HepG2 (cell line): ENCODE data around the gene PRELID1. TPM values are rescaled to one million over a fixed set of nuclear protein-coding genes. Genes with fewer than 3 reads are reported as not detected.
"Not testable (repeated sequence)": the region's sequence is repeated elsewhere in the genome, so short reads cannot be mapped to it uniquely, and the experiment has no call there.

ENCODE experiments used
- ATAC-seq: fragments of 200-7000 bp; cut with Tn5 transposase; 3 replicates; pipeline ENCODE4 v1.9.1; 2020; ENCODE audit warnings: mild to moderate bottlenecking, moderate library complexity
- BruUV-seq: library from RNA; stranded (reverse); fragments of 400-500 nt; replicated peaks from 2 replicates; lab custom pipeline; 2021; lab: Mats Ljungman, UMichigan
- CTCF ChIA-PET: fragments of 300-600 bp; formaldehyde crosslinking; extraction: SDS; loops from one replicate; lab custom pipeline; 2021; ENCODE audit warnings: low total read pairs, inconsistent platforms, low intra/inter-chr PET ratio; lab: Yijun Ruan, JAX
- POLR2A ChIA-PET: fragments of 350-600 bp; sonication (Branson Sonifier 250); formaldehyde crosslinking; loops from one replicate; lab custom pipeline; 2020; ENCODE audit warnings: antibody characterized with exemption, inconsistent platforms; lab: Yijun Ruan, JAX
- DNase-seq: peaks from one replicate; pipeline ENCODE4 v3.0.0-alpha.2; 2015; ENCODE audit warnings: low spot score
- FAIRE-seq: peaks from 3 replicates; lab custom pipeline; 2011; peaks lifted over from hg19 to GRCh38; lab: Jason Lieb, UNC
- H2AFZ ChIP-seq: one replicate; pipeline ENCODE4 v1.6.1; 2011; ENCODE audit warnings: low read length, inconsistent platforms
- H3K27ac ChIP-seq: fragments of 300-600 bp; 3 replicates; pipeline ENCODE4 v1.8.0; 2011; ENCODE audit warnings: mixed run types, mild to moderate bottlenecking, mixed read lengths, low read length, inconsistent platforms; ENCODE audit not compliant: insufficient read depth; ENCODE audit errors: extremely low read length
- H3K27me3 ChIP-seq, 2 experiments: fragments of 200-600 bp in 1 of 2; 2 replicates in 1 of 2; 3 replicates in 1 of 2; pipeline versions ENCODE4 v1.6.0 to v1.8.0; 2011; ENCODE audit warnings: low read length in 2 of 2, mild to moderate bottlenecking in 2 of 2, moderate library complexity in 2 of 2, inconsistent platforms in 1 of 2; ENCODE audit not compliant: insufficient read depth in 2 of 2, control insufficient read depth in 1 of 2
- H3K36me3 ChIP-seq, 2 experiments: fragments of 200-600 bp in 1 of 2; replicated peaks in 1 of 2; 2 replicates in 1 of 2; 3 replicates in 1 of 2; pipeline versions ENCODE4 v1.5.1 to v1.8.0; 2011; ENCODE audit warnings: low read length in 2 of 2, inconsistent platforms in 1 of 2; ENCODE audit not compliant: insufficient read depth in 2 of 2, control insufficient read depth in 1 of 2
- H3K4me1 ChIP-seq: 2 replicates; pipeline ENCODE4 v1.5.1; 2012; ENCODE audit warnings: low read length, inconsistent platforms; ENCODE audit not compliant: insufficient read depth
- H3K4me2 ChIP-seq: 2 replicates; pipeline ENCODE4 v1.6.0; 2011; ENCODE audit warnings: low read depth, low read length, inconsistent platforms
- H3K4me3 ChIP-seq, 3 experiments: fragments of 200-600 bp in 1 of 3; sonication (generic), shearing (Covaris generic) in 1 of 3; replicated peaks in 1 of 3; 2 replicates each; pipeline ENCODE4 v1.5.1; 2011 to 2016; ENCODE audit warnings: low read length in 3 of 3, inconsistent platforms in 2 of 3, low read depth in 2 of 3, mild to moderate bottlenecking in 2 of 3, control low read depth in 1 of 3, mixed read lengths in 1 of 3; ENCODE audit not compliant: insufficient read depth in 1 of 3
- H3K79me2 ChIP-seq: one replicate; pipeline ENCODE4 v1.6.1; 2011; ENCODE audit warnings: low read length, inconsistent platforms; ENCODE audit not compliant: insufficient read depth
- H3K9ac ChIP-seq: 2 replicates; pipeline ENCODE4 v1.6.0; 2011; ENCODE audit warnings: mild to moderate bottlenecking, low read depth, low read length, inconsistent platforms; ENCODE audit not compliant: insufficient read depth
- H3K9me3 ChIP-seq: 2 replicates; pipeline ENCODE4 v1.5.1; 2012; ENCODE audit warnings: mild to moderate bottlenecking, low read length
- H4K20me1 ChIP-seq: 2 replicates; pipeline ENCODE4 v1.6.0; 2011; ENCODE audit warnings: inconsistent platforms, mild to moderate bottlenecking, low read length, moderate library complexity; ENCODE audit not compliant: insufficient read depth
- ETV6 ChIP-seq: sonication (generic); formaldehyde crosslinking; conservative IDR thresholded peaks from 2 replicates; pipeline ENCODE4 v1.4.0; 2020; ENCODE audit warnings: missing genetic modification reagents
- FOXK1 ChIP-seq: sonication (generic); formaldehyde crosslinking; IDR thresholded peaks from 2 replicates; pipeline ENCODE4 v1.4.0; 2020; ENCODE audit warnings: low read depth, missing genetic modification reagents, borderline replicate concordance
- HNRNPUL1 ChIP-seq: fragments of 200-400 bp; formaldehyde crosslinking; IDR thresholded peaks from 2 replicates; pipeline ENCODE4 v1.6.1; 2017; ENCODE audit warnings: low read depth, mild to moderate bottlenecking, low read length, moderate library complexity
- SP140L ChIP-seq: sonication (generic); formaldehyde crosslinking; IDR thresholded peaks from 2 replicates; pipeline ENCODE4 v1.4.0; 2020; ENCODE audit warnings: missing genetic modification reagents, borderline replicate concordance
- SP4 ChIP-seq: sonication (generic); formaldehyde crosslinking; IDR thresholded peaks from 2 replicates; pipeline ENCODE4 v1.8.1; 2023; ENCODE audit warnings: mild to moderate bottlenecking, missing genetic modification reagents
- ZFP36 ChIP-seq: fragments of 150-350 bp; IDR thresholded peaks from 2 replicates; pipeline ENCODE4 v1.6.1; 2018; ENCODE audit warnings: borderline replicate concordance, low read length, low read depth; ENCODE audit not compliant: partially characterized antibody
- ZNF235 ChIP-seq: sonication (generic); formaldehyde crosslinking; IDR thresholded peaks from 2 replicates; pipeline ENCODE4 v1.8.1; 2023; ENCODE audit warnings: mild to moderate bottlenecking, missing genetic modification reagents, borderline replicate concordance
- ZNF761 ChIP-seq: sonication (generic); formaldehyde crosslinking; conservative IDR thresholded peaks from 2 replicates; pipeline ENCODE4 v1.4.0; 2020; ENCODE audit warnings: mild to moderate bottlenecking, missing genetic modification reagents
- ZNF891 ChIP-seq: sonication (generic); formaldehyde crosslinking; IDR thresholded peaks from 2 replicates; pipeline ENCODE4 v1.5.0; 2020; ENCODE audit warnings: mild to moderate bottlenecking, missing genetic modification reagents
- WGBS: methylation state at CpG from one replicate; pipeline ENCODE4 v1.1.6; 2017; ENCODE audit warnings: low lambda C conversion rate; 5-methylcytosine and 5-hydroxymethylcytosine counted together
- in situ Hi-C: cut with HindIII; loops from 2 replicates; pipeline ENCODE4 v1.10.0; 2017; ENCODE audit warnings: low pct_unique_long_range_greater_than_20kb; ENCODE audit not compliant: extremely low pct_ligation_motif_present
- intact Hi-C: fragments of 100-400 bp; cut with micrococcal nuclease; formaldehyde crosslinking; loops from one replicate; pipeline ENCODE4 v1.10.0; 2022; ENCODE audit not compliant: unreplicated experiment
- polyA plus RNA-seq, 8 experiments: library from polyadenylated mRNA; depleted of rRNA in 3 of 8; stranded (reverse) in 7 of 8; unstranded in 1 of 8; fragments of >200 nt; fragmentation: Illumina TruSeq in 4 of 8; extraction: Trizol in 4 of 8; gene quantifications; 2 replicates each; pipeline versions ENCODE4 v1.2.1 to v1.2.3, GENCODE V29; 2011 to 2016; ENCODE audit warnings: low read depth in 4 of 8, missing spikeins in 1 of 8, mixed read lengths in 1 of 8; ENCODE audit not compliant: insufficient read depth in 1 of 8
- total RNA-seq, 5 experiments: library from RNA; depleted of rRNA; stranded (reverse); fragments of >200 nt; fragmentation: Illumina TruSeq; extraction: Trizol; gene quantifications; 2 replicates each; pipeline ENCODE4 v1.2.3, GENCODE V29; 2016; ENCODE audit warnings: low read depth in 1 of 5

PRELID1 gene
- total and polyA plus RNA-seq, 2 of the 13 experiments (the other 11 are each of a cell fraction or from before 2014, with no cell fraction given) = 250 to 271 TPM

DNA sequence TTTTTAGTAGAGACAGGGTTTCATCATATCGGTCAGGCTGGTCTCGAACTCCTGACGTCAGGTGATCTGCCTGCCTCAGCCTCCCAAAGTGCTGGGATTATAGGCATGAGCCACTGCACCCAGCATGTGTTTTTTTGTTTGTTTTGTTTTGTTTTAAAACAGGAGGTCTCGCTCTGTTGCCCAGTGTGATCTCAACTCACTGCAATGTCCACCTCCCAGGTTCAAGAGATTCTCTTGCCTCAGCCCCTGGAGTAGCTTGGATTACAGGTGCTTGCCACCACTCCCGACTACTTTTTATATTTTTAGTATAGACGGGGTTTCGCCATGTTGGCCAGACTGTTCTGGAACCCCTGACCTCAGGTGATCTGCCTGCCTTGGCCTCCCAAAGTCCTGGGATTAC, 44.9 kb upstream of the PRELID1 start:
- DNase-seq, CTCF ChIA-PET: not testable (repeated sequence)

DNA sequence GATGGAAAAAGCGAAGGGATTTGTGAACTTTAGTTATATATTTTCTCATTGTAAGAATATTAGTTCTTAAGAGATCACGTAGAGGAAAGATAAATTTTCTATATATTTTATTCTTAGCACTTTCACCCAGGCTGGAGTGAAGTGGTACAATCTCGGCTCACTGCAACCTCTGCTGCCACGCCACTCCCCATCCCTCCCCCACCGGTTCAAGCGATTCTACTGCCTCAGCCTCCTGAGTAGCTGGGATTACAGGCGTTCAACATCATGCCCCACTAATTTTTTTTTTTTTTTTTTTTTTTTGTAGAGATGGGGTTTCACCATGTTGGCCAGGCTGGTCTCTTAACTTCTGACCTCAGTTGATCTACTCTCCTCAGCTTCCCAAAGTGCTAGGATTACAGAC, 42.6 kb upstream of the PRELID1 start:
- Histone ChIP-seq H3K4me3 (no peak overlapping the region), H3K36me3 (no peaks in the 10 kb centered on the region), H3K27me3 (no peaks in the 10 kb centered on the region; a peak in 1 of 5 replicates), H3K4me2 (no peak overlapping the region), H2AFZ (no peak overlapping the region), H3K9ac (no peak overlapping the region), H3K4me1 (peaks cover 8% of the 10 kb centered on the region; the same call in 1 of the 2 replicates), H3K79me2 (no peaks in the 10 kb centered on the region), H4K20me1 (no peaks in the 10 kb centered on the region), H3K9me3 (no peaks in the 10 kb centered on the region), H3K27ac (no peak overlapping the region)
- TF ChIP-seq ETV6 (CRISPR knock-in tag) (no peak), ZNF891 (CRISPR knock-in tag) (no peak), HNRNPUL1 (no peak), FOXK1 (no peak), ZNF761 (CRISPR knock-in tag) (no peak), ZNF235 (CRISPR knock-in tag) (no peak), ZFP36 (no peak), SP140L (CRISPR knock-in tag) (no peak), SP4 (CRISPR knock-in tag) (no peak)
- intact Hi-C loops (no loop called here), in situ Hi-C loops (no loop called here)
- WGBS = 47% methylated on average over 7 of the region's 7 CpGs
- no TSS peak for BruUV-seq
- DNase-seq (no peak), ATAC-seq (no peak), FAIRE-seq (no peak)
- CTCF ChIA-PET = no interaction called here
- POLR2A ChIA-PET = no interaction called here

More for the DNA sequence above, 44.9 kb upstream of the PRELID1 start:
- H3K27ac ChIP-seq, H3K4me3 ChIP-seq, POLR2A ChIA-PET, H3K4me1 ChIP-seq, H3K9ac ChIP-seq, H3K4me2 ChIP-seq, FAIRE-seq, H4K20me1 ChIP-seq, H3K9me3 ChIP-seq, H3K36me3 ChIP-seq, H3K79me2 ChIP-seq, in situ Hi-C loops, ATAC-seq, H3K27me3 ChIP-seq, H2AFZ ChIP-seq, intact Hi-C loops, BruUV-seq: not testable (repeated sequence)
- WGBS = 54% methylated on average over 7 of the region's 7 CpGs
